Karpas-422 (cell line): Measurements from ENCODE around the gene PLCB1. TPM values are rescaled to one million over a fixed set of nuclear protein-coding genes. Genes with fewer than 3 reads are reported as not detected.

Source experiments
- DNase-seq: peaks from one replicate; pipeline ENCODE4 v3.0.0-alpha.2; 2015
- H2AFZ ChIP-seq: fragments of 200-600 bp; sonication (generic); 2 replicates; pipeline ENCODE4 v1.6.1; 2014; ENCODE audit warnings: antibody characterized with exemption, low read length, mixed read lengths
- H3K27ac ChIP-seq: fragments of 200-600 bp; sonication (generic); 2 replicates; pipeline ENCODE4 v1.5.1; 2014; ENCODE audit warnings: mild to moderate bottlenecking, low read length, moderate library complexity
- H3K27me3 ChIP-seq: fragments of 200-600 bp; sonication (generic); 2 replicates; pipeline ENCODE4 v1.6.1; 2014; ENCODE audit warnings: low read length, mixed read lengths
- H3K36me3 ChIP-seq: fragments of 200-600 bp; sonication (generic); 2 replicates; pipeline ENCODE4 v1.6.1; 2014; ENCODE audit warnings: low read length, mixed read lengths; ENCODE audit not compliant: insufficient read depth
- H3K4me1 ChIP-seq: fragments of 200-600 bp; sonication (generic); 2 replicates; pipeline ENCODE4 v1.6.1; 2014; ENCODE audit warnings: mild to moderate bottlenecking, low read length, mixed read lengths
- H3K4me2 ChIP-seq: fragments of 200-600 bp; sonication (generic); 2 replicates; pipeline ENCODE4 v1.6.1; 2014; ENCODE audit warnings: low read length, low read depth, mild to moderate bottlenecking; ENCODE audit not compliant: poor library complexity, severe bottlenecking
- H3K4me3 ChIP-seq: fragments of 200-600 bp; sonication (generic); 2 replicates; pipeline ENCODE4 v1.5.1; 2014; ENCODE audit warnings: mild to moderate bottlenecking, antibody characterized with exemption, low read length, mixed read lengths
- H3K79me2 ChIP-seq: fragments of 200-600 bp; sonication (generic); 2 replicates; pipeline ENCODE4 v1.6.1; 2014; ENCODE audit warnings: mild to moderate bottlenecking, low read length, mixed read lengths
- H3K9ac ChIP-seq: fragments of 200-600 bp; sonication (generic); 2 replicates; pipeline ENCODE4 v1.6.0; 2014; ENCODE audit warnings: low read length
- H3K9me2 ChIP-seq: fragments of 200-600 bp; sonication (generic), shearing (Covaris generic); replicated peaks from 2 replicates; pipeline ENCODE4 v1.6.0; 2014; ENCODE audit warnings: mild to moderate bottlenecking, low read length, moderate library complexity; ENCODE audit not compliant: insufficient read depth
- H3K9me3 ChIP-seq: fragments of 300-700, 200-600 bp; sonication (generic); 2 replicates; pipeline ENCODE4 v1.6.1; 2014; ENCODE audit warnings: low read length, mixed read lengths
- H4K20me1 ChIP-seq: fragments of 200-600 bp; sonication (generic); 2 replicates; pipeline ENCODE4 v1.6.1; 2014; ENCODE audit warnings: mild to moderate bottlenecking, antibody characterized with exemption, low read length, low read depth; ENCODE audit not compliant: insufficient read depth
- total RNA-seq: library from RNA; depleted of rRNA; stranded (reverse); fragments of >200 nt; shearing (Covaris generic); gene quantifications from 2 replicates; pipeline ENCODE4 v1.2.3, GENCODE V29; 2014; ENCODE audit warnings: low replicate concordance

Gene PLCB1
- total RNA-seq, 1 experiment from 2014 or later, result 0.82 TPM

- Histone ChIP-seq H3K27me3 (no peaks in the 10 kb centered on the region), H3K9ac (no peak overlapping the region), H3K4me3 (no peak overlapping the region), H3K79me2 (no peaks in the 10 kb centered on the region), H3K9me2 (no peaks in the 10 kb centered on the region), H3K27ac (no peak overlapping the region), H4K20me1 (no peaks in the 10 kb centered on the region), H3K4me2 (no peak overlapping the region), H3K9me3 (no peaks in the 10 kb centered on the region), H3K4me1 (no peaks in the 10 kb centered on the region), H2AFZ (no peak overlapping the region), H3K36me3 (no peaks in the 10 kb centered on the region)
- no peak for DNase-seq
Measured at GRCh38 chr20:8783734-8784133, 651.7 kb downstream of the PLCB1 start.

GRCh38 chr20:8786383-8786782 lies 654.3 kb downstream of the PLCB1 start:
- Histone ChIP-seq H3K4me2 (no peak overlapping the region), H2AFZ (no peak overlapping the region), H3K9me3 (no peaks in the 10 kb centered on the region), H3K27ac (no peak overlapping the region), H3K9me2 (no peaks in the 10 kb centered on the region), H3K4me3 (no peak overlapping the region), H3K27me3 (no peaks in the 10 kb centered on the region), H3K4me1 (no peaks in the 10 kb centered on the region), H3K9ac (no peak overlapping the region), H3K79me2 (no peaks in the 10 kb centered on the region), H4K20me1 (no peaks in the 10 kb centered on the region), H3K36me3 (no peaks in the 10 kb centered on the region)
- no peak for DNase-seq

GRCh38 chr20:8787090-8787489 lies 655.0 kb downstream of the PLCB1 start:
- Histone ChIP-seq H4K20me1 (no peaks in the 10 kb centered on the region), H3K79me2 (no peaks in the 10 kb centered on the region), H3K27me3 (no peaks in the 10 kb centered on the region), H3K9me3 (no peaks in the 10 kb centered on the region), H3K4me2 (no peak overlapping the region), H2AFZ (no peak overlapping the region), H3K4me1 (no peaks in the 10 kb centered on the region), H3K9ac (no peak overlapping the region), H3K36me3 (no peaks in the 10 kb centered on the region), H3K4me3 (no peak overlapping the region), H3K27ac (no peak overlapping the region), H3K9me2 (no peaks in the 10 kb centered on the region)
- DNase-seq, result no peak

GRCh38 chr20:8788275-8788674 lies 656.2 kb downstream of the PLCB1 start:
- no peak overlapping the region for H3K27ac ChIP-seq
- no peaks in the 10 kb centered on the region for H3K79me2 ChIP-seq
- DNase-seq, result no peak
- H3K9ac ChIP-seq, result no peak overlapping the region
- no peaks in the 10 kb centered on the region for H3K4me1 ChIP-seq
- no peak overlapping the region for H2AFZ ChIP-seq
- H3K9me2 ChIP-seq, result no peaks in the 10 kb centered on the region
- no peaks in the 10 kb centered on the region for H3K9me3 ChIP-seq
- H3K4me2 ChIP-seq, result no peak overlapping the region
- H3K4me3 ChIP-seq, result no peak overlapping the region
- H3K36me3 ChIP-seq, result no peaks in the 10 kb centered on the region
- no peaks in the 10 kb centered on the region for H4K20me1 ChIP-seq
- H3K27me3 ChIP-seq, result no peaks in the 10 kb centered on the region

GRCh38 chr20:8788831-8789230 lies 656.8 kb downstream of the PLCB1 start:
- Histone ChIP-seq H3K27me3 (no peaks in the 10 kb centered on the region), H3K4me1 (no peaks in the 10 kb centered on the region), H3K9ac (no peak overlapping the region), H4K20me1 (no peaks in the 10 kb centered on the region), H3K4me2 (no peak overlapping the region), H3K27ac (no peak overlapping the region), H2AFZ (no peak overlapping the region), H3K79me2 (no peaks in the 10 kb centered on the region), H3K9me3 (no peaks in the 10 kb centered on the region), H3K4me3 (no peak overlapping the region), H3K9me2 (no peaks in the 10 kb centered on the region), H3K36me3 (no peaks in the 10 kb centered on the region)
- no peak for DNase-seq

GRCh38 chr20:8790442-8791074 lies 658.5 kb downstream of the PLCB1 start:
- H3K27me3 ChIP-seq, result no peaks in the 10 kb centered on the region
- no peaks in the 10 kb centered on the region for H3K9me3 ChIP-seq
- H4K20me1 ChIP-seq, result no peaks in the 10 kb centered on the region
- no peak overlapping the region for H3K27ac ChIP-seq
- no peaks in the 10 kb centered on the region for H3K4me1 ChIP-seq
- no peak overlapping the region for H2AFZ ChIP-seq
- H3K4me3 ChIP-seq, result no peak overlapping the region
- no peaks in the 10 kb centered on the region for H3K36me3 ChIP-seq
- DNase-seq, result peak; percentile 75
- no peak overlapping the region for H3K9ac ChIP-seq
- H3K4me2 ChIP-seq, result no peak overlapping the region
- H3K79me2 ChIP-seq, result no peaks in the 10 kb centered on the region
- no peaks in the 10 kb centered on the region for H3K9me2 ChIP-seq

GRCh38 chr20:8795404-8795803 lies 663.3 kb downstream of the PLCB1 start:
- Histone ChIP-seq H2AFZ (no peak overlapping the region), H3K4me3 (no peak overlapping the region), H3K36me3 (no peaks in the 10 kb centered on the region), H3K9me3 (no peaks in the 10 kb centered on the region), H3K4me2 (no peak overlapping the region), H3K27ac (no peak overlapping the region), H3K9me2 (no peaks in the 10 kb centered on the region), H3K4me1 (no peaks in the 10 kb centered on the region), H3K9ac (no peak overlapping the region), H4K20me1 (no peaks in the 10 kb centered on the region), H3K27me3 (no peaks in the 10 kb centered on the region), H3K79me2 (no peaks in the 10 kb centered on the region)
- DNase-seq, result no peak

GRCh38 chr20:8796088-8796660 lies 664.1 kb downstream of the PLCB1 start:
- DNase-seq, result no peak
- no peaks in the 10 kb centered on the region for H3K79me2 ChIP-seq
- no peak overlapping the region for H3K4me3 ChIP-seq
- H3K9me3 ChIP-seq, result no peaks in the 10 kb centered on the region
- no peak overlapping the region for H3K4me2 ChIP-seq
- H3K9ac ChIP-seq, result no peak overlapping the region
- no peaks in the 10 kb centered on the region for H3K9me2 ChIP-seq
- H3K4me1 ChIP-seq, result no peaks in the 10 kb centered on the region
- no peaks in the 10 kb centered on the region for H4K20me1 ChIP-seq
- no peak overlapping the region for H3K27ac ChIP-seq
- no peaks in the 10 kb centered on the region for H3K36me3 ChIP-seq
- H2AFZ ChIP-seq, result no peak overlapping the region
- no peaks in the 10 kb centered on the region for H3K27me3 ChIP-seq
